Measurements from ENCODE around the gene RTN4.

Gene RTN4

GRCh38 chr2:54968561-54969218 is 81.6 kb downstream of the RTN4 start:
- no peak for DNase-seq

- no peak for DNase-seq
These were observed 82.4 kb downstream of the RTN4 start for GRCh38 chr2:54967759-54968365.

GRCh38 chr2:54967269-54967668 is 83.0 kb downstream of the RTN4 start:
- no peak for DNase-seq

- DNase-seq, result no peak
These were observed 83.4 kb downstream of the RTN4 start for GRCh38 chr2:54966837-54967236.

GRCh38 chr2:54966165-54966832 is 84.0 kb downstream of the RTN4 start:
- no peak for DNase-seq

- DNase-seq, result no peak
These were observed 84.8 kb downstream of the RTN4 start for GRCh38 chr2:54965425-54965824.

- no peak for DNase-seq
These were observed 85.4 kb downstream of the RTN4 start for GRCh38 chr2:54964816-54965215.

- DNase-seq, result no peak
These were observed 86.0 kb downstream of the RTN4 start for GRCh38 chr2:54964271-54964670.

- DNase-seq, result no peak
These were observed 86.8 kb downstream of the RTN4 start for GRCh38 chr2:54963476-54963875.

- DNase-seq, result no peak
These were observed 87.3 kb downstream of the RTN4 start for GRCh38 chr2:54962935-54963440.

GRCh38 chr2:54962511-54962910 is 87.7 kb downstream of the RTN4 start:
- no peak for DNase-seq

GRCh38 chr2:54960164-54960563 is 90.1 kb downstream of the RTN4 start:
- no peak for DNase-seq

- no peak for DNase-seq
These were observed 91.4 kb downstream of the RTN4 start for GRCh38 chr2:54958717-54959371.

- no peak for DNase-seq
These were observed 92.8 kb downstream of the RTN4 start for GRCh38 chr2:54957321-54957999.

- DNase-seq, result no peak
These were observed 94.1 kb downstream of the RTN4 start for GRCh38 chr2:54956111-54956627.

- no peak for DNase-seq
These were observed 94.7 kb downstream of the RTN4 start for GRCh38 chr2:54955358-54956110.

GRCh38 chr2:54954705-54955357 is 95.4 kb downstream of the RTN4 start:
- no peak for DNase-seq

GRCh38 chr2:54954158-54954557 is 96.1 kb downstream of the RTN4 start:
- no peak for DNase-seq

GRCh38 chr2:54952978-54953456 is 97.2 kb downstream of the RTN4 start:
- no peak for DNase-seq

GRCh38 chr2:54952425-54952824 is 97.8 kb downstream of the RTN4 start:
- DNase-seq, result no peak

GRCh38 chr2:54950811-54951210 is 99.4 kb downstream of the RTN4 start:
- no peak for DNase-seq
